Psoas muscle (tissue), 8 donors: ENCODE measurements around the gene MARCHF9. TPM values are rescaled to one million over a fixed set of nuclear protein-coding genes. Genes with fewer than 3 reads are reported as not detected.

Experiments used
- ATAC-seq, 4 donors: fragments of 200-7000 bp; cut with Tn5 transposase; one replicate each; pipeline ENCODE4 v1.9.1; 2020; ENCODE audit warnings: moderate library complexity in 3 of 4, mild to moderate bottlenecking in 2 of 4
- DNase-seq, 2 donors: peaks; one replicate each; pipeline ENCODE4 v3.0.0-alpha.2; 2020
- H3K27ac ChIP-seq: fragments of 200-600 bp; one replicate; pipeline ENCODE4 v1.8.0; 2022
- H3K27me3 ChIP-seq, 3 donors: fragments of 200-600 bp in 1 of 3; one replicate each; pipeline versions ENCODE4 v1.6.1 to v1.8.0; 2013 to 2022; ENCODE audit warnings: low read length in 2 of 3, mild to moderate bottlenecking in 2 of 3, moderate library complexity in 1 of 3; ENCODE audit not compliant: insufficient read depth in 3 of 3
- H3K36me3 ChIP-seq, 2 donors: fragments of 200-600 bp in 1 of 2; one replicate each; pipeline versions ENCODE4 v1.6.1 to v1.8.0; 2013 to 2022; ENCODE audit warnings: low read depth in 1 of 2, mild to moderate bottlenecking in 1 of 2, moderate library complexity in 1 of 2; ENCODE audit not compliant: insufficient read depth in 1 of 2
- H3K4me1 ChIP-seq: fragments of 200-600 bp; one replicate; pipeline ENCODE4 v1.8.0; 2022
- H3K4me3 ChIP-seq: fragments of 200-600 bp; one replicate; pipeline ENCODE4 v1.8.0; 2022; ENCODE audit warnings: mild to moderate bottlenecking
- H3K9me3 ChIP-seq: fragments of 200-600 bp; one replicate; pipeline ENCODE4 v1.8.0; 2022
- CTCF ChIP-seq: fragments of 200-600 bp; IDR thresholded peaks from one replicate; pipeline ENCODE4 v1.8.0; 2022; ENCODE audit warnings: antibody characterized with exemption
- WGBS, 3 donors: extraction: QIAGEN DNeasy Blood & Tissue Kit; methylation state at CpG; one replicate each; pipeline versions ENCODE4 v1.1.6 to v1.1.7; 2013; 5-methylcytosine and 5-hydroxymethylcytosine counted together
- intact Hi-C, 2 donors: fragments of 100-400 bp; cut with DNase I; formaldehyde crosslinking; loops; one replicate each; pipeline versions ENCODE4 v1.11.0 to v1.14.2; 2022
- polyA plus RNA-seq, 3 donors: library from polyadenylated mRNA; stranded (reverse); fragments of 200-250 nt; gene quantifications; one replicate each; pipeline ENCODE4 v1.2.3, GENCODE V29; 2013
- total RNA-seq, 4 donors: library from RNA; stranded (reverse); fragmentation: NEBNext Ultra II Directional in 2 of 4; extraction: Animal tissue kit (Norgen Biotek cat#: 25700) in 2 of 4; gene quantifications; one replicate each; pipeline versions ENCODE4 v1.2.1 to v1.2.4, GENCODE V29; 2021 to 2023
- donor health status: healthy with polysubstance abuse.
- donor health status: DM: no; HTN: no; CAD: no; lungs with moderate emphysema.
- donor health status: Bipolar disorder and iron deficiency.
- donor health status: healthy.
- donor health status: DM: yes; HTN: yes; CAD: no.
- donor health status: DM: no; HTN: no; CAD: no.
- donor health status: DM: no; HTN: no; CAD: no.
- donor health status: DM: yes; HTN: yes; CAD: no.

The MARCHF9 gene
- total and polyA plus RNA-seq, 7 donors = 5.7 to 9.4 (median 8.3) TPM

DNA sequence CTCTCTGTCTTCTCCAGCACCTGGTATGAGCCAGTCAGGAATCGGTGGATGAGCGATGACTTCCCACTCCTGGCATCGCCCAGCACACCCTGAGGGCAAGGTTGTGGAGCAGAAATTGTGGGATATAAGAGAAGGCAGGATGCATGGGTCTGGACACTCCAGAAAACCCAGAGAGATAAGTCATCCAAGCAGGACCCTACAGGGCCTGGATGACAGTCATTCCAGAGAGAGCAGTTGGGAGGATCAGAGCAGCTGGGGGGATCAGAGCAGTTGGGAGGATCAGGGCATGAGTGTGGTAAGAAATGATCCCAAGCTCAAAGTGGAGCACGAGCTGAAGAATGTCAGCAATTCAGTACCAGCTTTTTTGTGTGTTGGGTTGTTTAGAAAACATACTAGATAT, 20.3 kb upstream of the MARCHF9 start:
- 79 to 84% (median 82%) methylated on average over 4 of the region's 4 CpGs for WGBS, 3 donors
- no peaks in the 10 kb centered on the region for H3K36me3 ChIP-seq
- intact Hi-C loops = no loop called here
- DNase-seq = no peak
- no peak overlapping the region for H3K4me3 ChIP-seq
- H3K9me3 ChIP-seq = no peaks in the 10 kb centered on the region
- H3K27ac ChIP-seq = no peak overlapping the region
- H3K4me1 ChIP-seq = peaks cover 25% of the 10 kb centered on the region
- peaks cover 0 to 58% (median 24%) of the 10 kb centered on the region in 3 donors for H3K27me3 ChIP-seq
- no peak for ATAC-seq
- TF ChIP-seq CTCF = no peak

- Histone ChIP-seq H3K4me3 (peak overlapping the region; percentile 65), H3K9me3 (no peaks in the 10 kb centered on the region), H3K27ac (no peak overlapping the region), H3K36me3 (no peaks in the 10 kb centered on the region), H3K4me1 (peaks cover 25% of the 10 kb centered on the region), H3K27me3 (peaks cover 0 to 62% (median 24%) of the 10 kb centered on the region in 3 donors)
- peak in 2 of 4 donors; percentile 29 to 35 for ATAC-seq
- no peak for DNase-seq
- no peak for TF ChIP-seq CTCF
- 19 to 26% (median 21%) methylated on average over 7 to 8 of the region's 8 CpGs for WGBS, 3 donors
- intact Hi-C loops = no loop called here
Measured at GRCh38 chr12:57735198-57735855, 19.6 kb upstream of the MARCHF9 start.

DNA sequence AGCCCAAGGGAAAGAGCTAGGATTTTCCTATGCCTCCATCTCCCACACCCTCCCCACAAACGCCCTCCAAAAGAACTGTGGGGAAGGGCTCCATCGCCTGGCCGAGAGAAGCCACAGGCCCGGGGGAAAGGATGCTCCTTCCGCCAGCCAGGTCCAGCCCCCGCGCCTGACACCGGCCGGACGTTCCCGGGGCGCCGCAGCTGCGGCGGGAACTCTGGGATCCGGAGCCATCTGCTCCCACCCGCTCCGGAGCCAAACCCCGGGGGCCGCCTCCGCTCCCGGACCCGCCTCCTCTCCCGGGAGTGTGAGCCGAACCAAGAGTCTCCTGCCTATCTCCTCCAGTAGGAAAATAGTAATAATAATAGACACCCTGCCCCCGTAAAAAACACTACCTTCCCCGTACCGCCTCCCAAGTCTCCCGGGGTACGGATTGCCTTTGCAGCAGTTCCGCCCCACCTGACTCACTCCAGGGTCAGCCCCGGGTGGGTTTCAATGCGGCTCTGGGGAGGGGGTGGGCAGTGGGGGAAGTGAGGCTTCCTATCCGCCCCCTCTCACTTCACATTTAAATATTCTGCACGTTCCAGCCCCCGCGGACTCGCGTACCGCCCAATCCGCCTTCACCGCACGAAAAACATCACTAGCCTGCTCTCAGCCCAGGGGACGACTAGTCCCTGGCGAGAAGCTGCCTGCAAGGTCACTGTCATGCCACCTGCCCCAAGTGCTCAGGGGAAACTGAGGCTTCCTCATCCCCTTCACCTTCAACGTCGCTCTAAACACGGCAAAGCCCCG, 18.8 kb upstream of the MARCHF9 start:
- no peak for TF ChIP-seq CTCF
- H3K4me3 ChIP-seq = peak overlapping the region; percentile 65
- DNase-seq = no peak
- H3K9me3 ChIP-seq = no peaks in the 10 kb centered on the region
- ATAC-seq = peak; percentile 17 to 58 (median 28)
- H3K36me3 ChIP-seq = no peaks in the 10 kb centered on the region
- intact Hi-C loops = no loop called here
- H3K4me1 ChIP-seq = peaks cover 25% of the 10 kb centered on the region
- H3K27ac ChIP-seq = no peak overlapping the region
- 3 to 10% (median 8%) methylated on average over 49 of the region's 49 CpGs for WGBS, 3 donors
- peaks cover 0 to 65% (median 22%) of the 10 kb centered on the region in 3 donors for H3K27me3 ChIP-seq

GRCh38 chr12:57736741-57737466, 18.0 kb upstream of the MARCHF9 start:
- ATAC-seq = no peak
- DNase-seq = no peak
- H3K36me3 ChIP-seq = no peaks in the 10 kb centered on the region
- WGBS, 3 donors = 20 to 22% (median 22%) methylated on average over 29 to 31 of the region's 31 CpGs
- H3K9me3 ChIP-seq = no peaks in the 10 kb centered on the region
- no peak for TF ChIP-seq CTCF
- H3K27me3 ChIP-seq = peaks cover 0 to 66% (median 25%) of the 10 kb centered on the region in 3 donors
- H3K4me3 ChIP-seq = peak overlapping the region; percentile 65
- no peak overlapping the region for H3K27ac ChIP-seq
- intact Hi-C loops = no loop called here
- peaks cover 25% of the 10 kb centered on the region for H3K4me1 ChIP-seq
